HG03139 (cell line): ENCODE results near the gene IVL.

Experiments used
- ATAC-seq: cut with Tn5 transposase; IDR thresholded peaks from one replicate; pipeline ENCODE4 v1.9.1; 2021; ENCODE audit not compliant: unreplicated experiment

IVL gene

DNA sequence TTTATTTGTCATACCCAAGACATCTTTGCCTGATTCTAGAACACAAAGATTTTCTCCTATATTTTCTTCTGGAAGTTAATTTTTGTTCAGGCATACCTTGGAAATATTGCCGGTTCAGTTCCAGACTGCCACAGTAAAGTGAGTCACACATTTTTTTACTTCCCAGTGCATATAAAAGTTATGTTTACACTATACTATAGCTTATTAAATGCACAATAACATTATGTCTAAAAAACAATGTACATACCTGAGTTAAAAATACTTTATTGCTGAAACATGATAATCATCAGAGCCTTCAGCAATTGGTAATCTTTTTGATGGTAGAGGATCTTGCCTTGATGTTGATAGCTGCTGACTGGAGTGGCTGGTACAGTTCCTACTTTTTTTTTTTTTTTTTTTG, 20.2 kb upstream of the IVL start:
- ATAC-seq, result no peak

DNA sequence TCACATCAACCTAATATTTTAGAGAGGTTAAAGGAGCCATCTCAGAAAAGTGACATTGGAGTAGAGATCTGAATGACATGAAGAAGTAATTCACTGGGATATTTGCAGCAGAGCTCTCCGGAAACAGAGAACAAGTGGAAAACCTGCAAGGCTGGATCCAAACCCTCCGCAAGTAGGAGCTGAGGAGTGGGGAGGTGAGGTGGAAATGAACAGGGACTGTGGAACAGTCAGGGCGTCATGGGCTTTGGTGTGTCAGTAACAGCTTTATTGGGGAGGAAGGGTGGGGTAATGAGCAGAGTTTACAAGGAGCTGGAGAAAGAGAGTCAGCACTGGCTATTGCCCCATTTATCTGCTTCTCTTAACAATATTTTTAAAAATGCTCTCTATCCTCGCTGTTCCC, 9.3 kb upstream of the IVL start:
- no peak for ATAC-seq

- ATAC-seq, result no peak
These were observed 8.5 kb upstream of the IVL start for GRCh38 chr1:152899883-152900282.

- no peak for ATAC-seq
These were observed 6.7 kb upstream of the IVL start for GRCh38 chr1:152901631-152902030.

- ATAC-seq, result no peak
These were observed 5.7 kb upstream of the IVL start for GRCh38 chr1:152902636-152903035.

DNA sequence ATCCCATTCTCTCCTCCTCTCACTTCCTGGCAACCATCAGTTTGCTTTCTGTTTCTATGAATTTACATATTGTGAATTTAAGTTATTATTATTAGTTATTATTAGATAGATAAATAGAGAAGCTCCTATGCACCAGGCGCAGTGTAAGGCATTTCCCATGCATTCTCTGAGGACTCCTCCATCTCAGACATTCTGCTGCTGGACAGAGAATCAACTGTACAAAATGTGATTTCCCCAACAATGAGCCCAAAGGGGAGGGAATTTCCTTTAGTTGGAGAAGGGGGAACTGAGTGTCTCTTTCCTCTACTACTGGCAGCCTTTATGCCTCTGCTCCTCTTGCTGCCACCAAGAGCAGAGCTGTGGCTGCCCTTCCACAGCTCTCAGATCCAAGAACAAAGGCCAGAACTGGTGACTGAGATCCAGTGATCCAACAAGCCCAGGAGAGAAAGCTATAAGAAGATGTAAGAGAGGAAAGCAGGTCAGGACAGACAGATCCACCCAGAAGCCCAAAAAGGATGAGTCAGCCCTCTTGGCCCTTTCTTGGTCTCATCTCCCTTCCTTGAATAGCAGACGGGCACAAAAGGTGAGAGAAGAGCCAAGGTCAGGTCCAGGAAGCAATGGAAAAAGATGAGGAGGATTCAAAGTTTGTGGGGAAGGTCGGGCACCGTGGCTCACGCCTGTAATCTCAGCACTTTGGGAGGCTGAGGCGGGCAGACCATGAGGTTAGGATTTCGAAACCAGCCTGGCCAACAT, 3.5 kb upstream of the IVL start:
- ATAC-seq, result no peak

DNA sequence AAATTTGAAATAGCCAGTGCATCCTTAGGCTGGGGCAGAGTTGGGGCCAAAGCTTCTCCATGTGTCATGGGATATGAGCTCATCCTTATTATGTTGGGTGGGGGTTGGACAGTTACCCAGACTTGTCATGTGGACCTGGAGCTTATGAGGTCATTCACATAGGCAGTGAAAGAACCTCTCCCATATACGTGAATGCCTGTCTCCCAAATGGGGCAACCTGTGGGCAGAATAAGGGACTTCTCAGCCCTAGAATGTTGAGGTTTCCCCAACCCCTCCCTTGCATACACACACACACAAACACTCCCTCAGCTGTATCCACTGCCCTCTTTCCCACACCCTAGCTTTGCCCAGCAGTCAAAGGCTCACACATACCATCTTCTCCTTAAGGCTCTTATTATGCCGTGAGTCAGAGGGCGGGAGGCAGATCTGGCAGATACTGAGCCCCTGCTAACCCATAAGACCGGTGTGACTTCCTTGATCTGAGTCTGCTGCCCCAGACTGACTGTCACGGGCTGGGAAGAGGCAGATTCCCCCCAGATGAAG, 2.3 kb upstream of the IVL start:
- no peak for ATAC-seq

GRCh38 chr1:152909206-152909605, 860 bp downstream of the IVL start:
- ATAC-seq, result no peak

GRCh38 chr1:152912471-152912870, 4.1 kb downstream of the IVL start:
- ATAC-seq, result no peak

GRCh38 chr1:152912900-152913299, 4.6 kb downstream of the IVL start:
- no peak for ATAC-seq

GRCh38 chr1:152917794-152918193, 9.4 kb downstream of the IVL start:
- ATAC-seq, result no peak

DNA sequence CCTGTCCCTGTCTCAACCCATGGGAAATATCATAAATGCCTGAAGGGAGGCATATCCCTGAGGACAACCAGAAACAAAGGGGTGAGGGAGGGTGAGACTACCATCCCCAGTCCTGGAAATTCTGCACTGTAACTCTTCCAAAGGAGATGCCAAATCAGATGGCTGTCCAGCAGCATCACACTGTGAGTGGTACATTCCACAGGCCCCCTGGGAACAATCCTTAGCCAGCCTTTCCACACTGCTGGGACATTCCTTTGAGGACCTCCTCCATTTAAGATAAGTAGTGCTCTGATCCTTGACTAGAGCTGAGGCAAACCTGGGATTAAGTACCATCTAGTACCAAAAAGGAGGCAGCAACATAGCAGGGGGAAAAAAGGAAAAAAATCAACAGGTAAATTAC, 10.7 kb downstream of the IVL start:
- no peak for ATAC-seq

DNA sequence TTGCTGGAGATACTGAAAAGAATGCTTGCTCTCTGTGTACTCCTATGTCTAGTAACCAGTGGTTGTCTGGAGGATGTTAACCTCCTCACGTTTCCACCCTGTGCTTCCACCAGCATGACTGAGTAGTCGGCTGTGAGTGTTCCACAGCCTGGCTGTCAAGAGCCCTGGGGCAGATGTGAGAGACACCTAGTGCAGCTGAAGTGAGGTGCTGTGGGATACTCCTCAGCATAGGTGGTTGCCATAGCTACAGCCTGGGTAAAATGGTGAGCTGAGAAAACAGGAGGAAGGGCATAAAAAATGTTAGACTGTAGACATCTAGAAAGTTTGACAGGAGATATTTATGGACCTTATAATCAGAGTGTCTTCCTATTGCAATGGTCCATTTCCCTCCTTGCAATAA, 15.8 kb downstream of the IVL start:
- no peak for ATAC-seq

GRCh38 chr1:152926091-152926490, 17.7 kb downstream of the IVL start:
- no peak for ATAC-seq

GRCh38 chr1:152928671-152929070, 20.3 kb downstream of the IVL start:
- ATAC-seq, result no peak

- no peak for ATAC-seq
These were observed 23.9 kb downstream of the IVL start for GRCh38 chr1:152932170-152932811.

DNA sequence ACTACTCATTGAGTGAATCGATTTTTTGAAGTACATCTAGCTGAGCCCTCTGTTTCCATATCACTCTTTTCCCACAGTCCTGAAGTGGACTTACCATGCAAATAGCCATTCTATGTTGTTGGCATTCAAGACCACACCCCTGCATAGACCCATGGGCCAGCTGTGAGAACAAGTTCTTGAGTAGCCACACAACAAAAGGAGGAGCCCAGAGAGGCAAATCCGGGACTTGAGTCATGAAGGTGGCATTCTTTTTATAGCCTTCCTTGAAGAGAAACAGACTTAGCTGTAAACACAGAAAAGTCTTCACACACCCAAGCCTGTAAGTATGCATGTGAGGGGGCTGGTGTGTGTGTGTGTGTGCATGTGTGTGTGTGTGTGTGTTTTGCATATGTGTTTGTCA, 24.9 kb downstream of the IVL start:
- ATAC-seq, result no peak

- no peak for ATAC-seq
These were observed 32.3 kb downstream of the IVL start for GRCh38 chr1:152940614-152941013.

- no peak for ATAC-seq
These were observed 32.8 kb downstream of the IVL start for GRCh38 chr1:152941037-152941711.

DNA sequence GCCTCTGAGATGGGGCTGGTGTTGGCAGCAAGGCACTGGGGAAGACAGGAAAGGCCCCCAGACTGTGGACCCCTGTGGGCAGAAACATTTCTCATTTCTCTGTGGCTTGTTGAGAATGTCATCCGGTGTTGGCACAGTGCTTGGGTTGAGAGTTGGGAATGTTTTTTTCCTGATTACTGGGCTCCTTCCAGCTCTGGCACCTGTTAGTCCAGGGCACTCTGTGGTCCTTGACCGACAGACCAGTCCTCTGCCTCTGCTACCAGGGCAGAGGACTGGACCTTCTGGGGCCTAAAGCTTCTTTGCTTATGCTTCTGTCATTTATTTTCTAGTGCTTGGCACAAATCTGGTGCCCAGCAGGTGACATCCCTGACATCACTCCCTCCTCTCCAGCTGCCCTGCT, 33.8 kb downstream of the IVL start:
- ATAC-seq, result no peak

DNA sequence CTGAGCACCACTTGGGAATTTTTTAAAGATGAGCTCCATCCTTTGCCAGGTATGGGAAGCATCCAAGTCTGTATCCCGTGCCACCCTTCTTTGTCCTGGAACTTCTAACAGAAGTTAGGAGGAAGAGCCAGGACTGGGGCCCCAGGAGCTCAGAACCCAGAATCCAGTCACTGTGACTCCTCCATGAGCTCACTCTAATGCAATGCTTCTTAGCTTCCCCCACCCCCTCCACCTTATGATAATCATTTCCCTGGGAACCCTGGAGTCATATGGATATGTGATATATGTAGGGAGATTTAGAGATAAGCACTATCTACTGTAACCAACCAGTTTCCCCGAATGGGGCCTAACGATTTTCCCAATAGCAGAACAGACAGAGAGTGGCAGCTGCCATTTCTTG, 37.9 kb downstream of the IVL start:
- ATAC-seq, result no peak

GRCh38 chr1:152946651-152947256, 38.4 kb downstream of the IVL start, which contains the start of gene SPRR5:
Gene SPRR5, plus strand, starts transcription at chr1:152947206. Its CDS starts 1,349 bp downstream, at chr1:152948555.
- ATAC-seq, result no peak
